Neural progenitor cell (in vitro differentiated cells): Measurements from ENCODE around the gene PFDN4. TPM values are rescaled to one million over a fixed set of nuclear protein-coding genes. Genes with fewer than 3 reads are reported as not detected.

Experiments used
- DNase-seq: peaks from one replicate; pipeline ENCODE4 v3.0.0-alpha.2; 2016; ENCODE audit warnings: low spot score
- H2AFZ ChIP-seq: fragments of 200-600 bp; sonication (generic); replicated peaks from 2 replicates; pipeline ENCODE4 v1.6.1; 2016; ENCODE audit warnings: antibody characterized with exemption
- H3F3A ChIP-seq: fragments of 200-600 bp; sonication (generic); 2 replicates; pipeline ENCODE4 v1.6.1; 2016; ENCODE audit warnings: antibody characterized with exemption, low read depth
- H3K27ac ChIP-seq: fragments of 200-600 bp; sonication (generic); 2 replicates; pipeline ENCODE4 v1.5.1; 2016; ENCODE audit warnings: mild to moderate bottlenecking
- H3K27me3 ChIP-seq: fragments of 200-600 bp; sonication (generic); 2 replicates; pipeline ENCODE4 v1.6.1; 2016; ENCODE audit warnings: mild to moderate bottlenecking, moderate library complexity
- H3K36me3 ChIP-seq: fragments of 200-600 bp; sonication (generic); 2 replicates; pipeline ENCODE4 v1.5.1; 2016
- H3K4me1 ChIP-seq: fragments of 200-600 bp; sonication (generic); 2 replicates; pipeline ENCODE4 v1.6.1; 2016; ENCODE audit warnings: mixed run types
- H3K4me2 ChIP-seq: fragments of 200-600 bp; sonication (generic); 2 replicates; pipeline ENCODE4 v1.6.1; 2016
- H3K4me3 ChIP-seq: fragments of 200-600 bp; sonication (generic); 2 replicates; pipeline ENCODE4 v1.5.1; 2016
- H3K79me2 ChIP-seq: fragments of 200-600 bp; sonication (generic); 2 replicates; pipeline ENCODE4 v1.6.1; 2016; ENCODE audit warnings: low read depth
- H3K9ac ChIP-seq: fragments of 200-600 bp; sonication (generic); 2 replicates; pipeline ENCODE4 v1.6.1; 2016
- H3K9me3 ChIP-seq: fragments of 200-600 bp; sonication (generic); 2 replicates; pipeline ENCODE4 v1.5.1; 2016; ENCODE audit warnings: low read depth
- H4K20me1 ChIP-seq: fragments of 200-600 bp; sonication (generic); 2 replicates; pipeline ENCODE4 v1.6.1; 2016; ENCODE audit warnings: low read depth
- H3K27ac Mint-ChIP-seq: 3 replicates; pipeline ENCODE4 v1.8.0; 2021; ENCODE audit warnings: mixed read lengths
- H3K27me3 Mint-ChIP-seq: 2 replicates; pipeline ENCODE4 v1.8.0; 2022; ENCODE audit warnings: low read depth, mild to moderate bottlenecking, inconsistent platforms, moderate library complexity, mixed read lengths; ENCODE audit not compliant: insufficient read depth
- H3K36me3 Mint-ChIP-seq: 3 replicates; pipeline ENCODE4 v1.8.0; 2021; ENCODE audit warnings: mixed read lengths
- H3K4me1 Mint-ChIP-seq: 3 replicates; pipeline ENCODE4 v1.8.0; 2021; ENCODE audit warnings: mixed read lengths
- H3K4me3 Mint-ChIP-seq: 3 replicates; pipeline ENCODE4 v1.8.0; 2021; ENCODE audit warnings: mild to moderate bottlenecking, moderate library complexity, mixed read lengths
- H3K9me3 Mint-ChIP-seq: 3 replicates; pipeline ENCODE4 v1.8.0; 2020; ENCODE audit warnings: mixed read lengths
- CTCF ChIP-seq: fragments of 200-600 bp; sonication (generic); IDR thresholded peaks from 2 replicates; pipeline ENCODE4 v1.5.1; 2017; ENCODE audit warnings: antibody characterized with exemption, mild to moderate bottlenecking
- EZH2 ChIP-seq: fragments of 200-600 bp; sonication (generic); IDR thresholded peaks from 2 replicates; pipeline ENCODE4 v1.6.1; 2017; ENCODE audit warnings: antibody characterized with exemption, mild to moderate bottlenecking, moderate library complexity
- EZH2phosphoT487 ChIP-seq: fragments of 200-600 bp; sonication (generic); IDR thresholded peaks from 2 replicates; pipeline ENCODE4 v1.6.1; 2017; ENCODE audit warnings: antibody characterized with exemption
- total RNA-seq: library from RNA; depleted of rRNA; stranded (reverse); fragments of >200 nt; gene quantifications from 2 replicates; pipeline ENCODE4 v1.2.3, GENCODE V29; 2015; ENCODE audit warnings: low replicate concordance

The PFDN4 gene
- total RNA-seq, 1 donor from 2014 or later: 597 TPM

GRCh38 chr20:54174457-54175175 lies 33.3 kb upstream of the PFDN4 start:
- TF ChIP-seq EZH2: peak; percentile 40
- TF ChIP-seq EZH2phosphoT487: no peak
- no peak for TF ChIP-seq CTCF
- peak; percentile 19 for DNase-seq
- Histone ChIP-seq H3K27ac (no peak overlapping the region), H3K36me3 (no peaks in the 10 kb centered on the region), H4K20me1 (no peaks in the 10 kb centered on the region), H3K4me3 (peak overlapping the region; percentile 42), H3K4me1 (peaks cover 13% of the 10 kb centered on the region), H3K9ac (no peak overlapping the region), H3K27me3 (peaks cover 77% of the 10 kb centered on the region), H2AFZ (peak overlapping the region; percentile 13), H3F3A (peaks cover 7% of the 10 kb centered on the region), H3K9me3 (no peaks in the 10 kb centered on the region), H3K4me2 (peak overlapping the region; percentile 75), H3K79me2 (no peaks in the 10 kb centered on the region)
- H3K27me3 Mint-ChIP-seq: peaks cover 48% of the 10 kb centered on the region
- H3K9me3 Mint-ChIP-seq: no peaks in the 10 kb centered on the region
- no peaks in the 10 kb centered on the region for H3K36me3 Mint-ChIP-seq
- peak overlapping the region; percentile 83 for H3K4me3 Mint-ChIP-seq
- H3K27ac Mint-ChIP-seq: no peak overlapping the region
- peaks cover 23% of the 10 kb centered on the region for H3K4me1 Mint-ChIP-seq

GRCh38 chr20:54176610-54177009 lies 31.3 kb upstream of the PFDN4 start:
- Mint-ChIP-seq H3K27me3 (peaks cover 41% of the 10 kb centered on the region), H3K9me3 (no peaks in the 10 kb centered on the region), H3K27ac (no peak overlapping the region), H3K36me3 (no peaks in the 10 kb centered on the region), H3K4me3 (no peak overlapping the region), H3K4me1 (peaks cover 19% of the 10 kb centered on the region)
- Histone ChIP-seq H2AFZ (no peak overlapping the region), H3F3A (peaks cover 7% of the 10 kb centered on the region), H3K27me3 (peaks cover 57% of the 10 kb centered on the region), H3K27ac (no peak overlapping the region), H4K20me1 (no peaks in the 10 kb centered on the region), H3K4me3 (no peak overlapping the region), H3K9me3 (no peaks in the 10 kb centered on the region), H3K9ac (no peak overlapping the region), H3K4me1 (peaks cover 13% of the 10 kb centered on the region), H3K36me3 (no peaks in the 10 kb centered on the region), H3K79me2 (no peaks in the 10 kb centered on the region), H3K4me2 (no peak overlapping the region)
- no peak for TF ChIP-seq EZH2phosphoT487
- TF ChIP-seq EZH2: no peak
- TF ChIP-seq CTCF: no peak
- DNase-seq: no peak

GRCh38 chr20:54177378-54177777 lies 30.5 kb upstream of the PFDN4 start:
- peaks cover 13% of the 10 kb centered on the region for H3K4me1 ChIP-seq
- H3K27ac Mint-ChIP-seq: no peak overlapping the region
- TF ChIP-seq CTCF: no peak
- TF ChIP-seq EZH2: no peak
- TF ChIP-seq EZH2phosphoT487: no peak
- no peak overlapping the region for H3K4me3 Mint-ChIP-seq
- H3K4me1 Mint-ChIP-seq: peaks cover 18% of the 10 kb centered on the region
- H3K27me3 ChIP-seq: peaks cover 49% of the 10 kb centered on the region
- H3K79me2 ChIP-seq: no peaks in the 10 kb centered on the region
- no peaks in the 10 kb centered on the region for H3K36me3 Mint-ChIP-seq
- H3K9me3 ChIP-seq: no peaks in the 10 kb centered on the region
- H3K4me3 ChIP-seq: no peak overlapping the region
- no peaks in the 10 kb centered on the region for H4K20me1 ChIP-seq
- no peak overlapping the region for H3K9ac ChIP-seq
- no peaks in the 10 kb centered on the region for H3K36me3 ChIP-seq
- no peak overlapping the region for H2AFZ ChIP-seq
- DNase-seq: no peak
- H3K27ac ChIP-seq: no peak overlapping the region
- peaks cover 34% of the 10 kb centered on the region for H3K27me3 Mint-ChIP-seq
- H3F3A ChIP-seq: peaks cover 7% of the 10 kb centered on the region
- H3K9me3 Mint-ChIP-seq: no peaks in the 10 kb centered on the region
- H3K4me2 ChIP-seq: no peak overlapping the region
